ENCODE results near the gene POGLUT2.

POGLUT2 gene

GRCh38 chr13:102763741-102764140, 35.0 kb downstream of the POGLUT2 start:
- no peak for DNase-seq

- no peak for DNase-seq
These were observed 37.7 kb downstream of the POGLUT2 start for GRCh38 chr13:102761071-102761470.

GRCh38 chr13:102758842-102759241, 39.9 kb downstream of the POGLUT2 start:
- DNase-seq: no peak

GRCh38 chr13:102757006-102757405, 41.8 kb downstream of the POGLUT2 start:
- DNase-seq: no peak

- DNase-seq: no peak
These were observed 46.9 kb downstream of the POGLUT2 start for GRCh38 chr13:102751886-102752285.

- DNase-seq: no peak
These were observed 56.3 kb downstream of the POGLUT2 start for GRCh38 chr13:102742506-102742905.

GRCh38 chr13:102742101-102742500, 56.7 kb downstream of the POGLUT2 start:
- no peak for DNase-seq

Data from stimulated activated CD4-positive, alpha-beta T cell treated with anti-CD3 and anti-CD28 coated beads, Interleukin-2, amount 100 ng/mL, for 48 hours (primary cell).